Body of pancreas (tissue), 4 donors: Measurements from ENCODE around the gene CTNND2. TPM values are rescaled to one million over a fixed set of nuclear protein-coding genes. Genes with fewer than 3 reads are reported as not detected.

Experiments
- ATAC-seq: fragments of 150-250 bp; one replicate; pipeline ENCODE4 v1.9.1; 2016
- DNase-seq, 4 donors: peaks; one replicate each; pipeline ENCODE4 v3.0.0-alpha.2; 2019
- H3K27ac ChIP-seq, 4 donors: fragments of 200-600 bp; sonication (generic); 1 replicate in 3 of 4; 2 replicates in 1 of 4; pipeline versions ENCODE4 v1.5.1 to v1.6.1; 2016 to 2019; ENCODE audit warnings: mild to moderate bottlenecking in 1 of 4, mixed read lengths in 1 of 4, moderate library complexity in 1 of 4
- H3K27me3 ChIP-seq, 2 donors: fragments of 200-600 bp; sonication (generic); one replicate each; pipeline ENCODE4 v1.6.0; 2016; ENCODE audit warnings: mild to moderate bottlenecking in 1 of 2
- H3K36me3 ChIP-seq, 2 donors: fragments of 200-600 bp; sonication (generic); replicated peaks in 1 of 2; 2 replicates each; pipeline ENCODE4 v1.5.1; 2016; ENCODE audit warnings: low read depth in 2 of 2; ENCODE audit not compliant: insufficient read depth in 1 of 2
- H3K4me1 ChIP-seq: fragments of 200-600 bp; sonication (generic); one replicate; pipeline ENCODE4 v1.6.0; 2016
- H3K4me3 ChIP-seq, 2 donors: fragments of 200-600 bp; sonication (generic); 1 replicate in 1 of 2; 2 replicates in 1 of 2; pipeline ENCODE4 v1.5.1; 2016 to 2019
- H3K9me3 ChIP-seq, 3 donors: fragments of 200-600 bp; sonication (generic); 1 replicate in 2 of 3; 2 replicates in 1 of 3; pipeline ENCODE4 v1.5.1; 2016
- CTCF ChIP-seq, 7 experiments: fragments of 450-650 bp in 4 of 7; fragments of 200-600 bp in 3 of 7; sonication (generic) in 3 of 7; IDR thresholded peaks; one replicate each; pipeline ENCODE4 v1.5.1; 2016 to 2019; ENCODE audit warnings: antibody characterized with exemption in 7 of 7
- POLR2A ChIP-seq, 3 donors: fragments of 450-650 bp; IDR thresholded peaks; one replicate each; pipeline ENCODE4 v1.6.1; 2016; ENCODE audit warnings: antibody characterized with exemption in 3 of 3, mild to moderate bottlenecking in 2 of 3
- WGBS, 2 donors: methylation state at CpG; one replicate each; pipeline ENCODE4 v1.1.5; 2017; 5-methylcytosine and 5-hydroxymethylcytosine counted together
- intact Hi-C: fragments of 100-400 bp; cut with DNase I; formaldehyde crosslinking; loops from one replicate; pipeline ENCODE4 v1.15.1; 2023
- total RNA-seq, 2 donors: library from RNA; depleted of rRNA; stranded (reverse); fragments of >200 nt; gene quantifications; one replicate each; pipeline ENCODE4 v1.1.0, GENCODE V29; 2016

Gene CTNND2
- total RNA-seq, 2 donors from 2014 or later = 21.0 to 82.4 TPM

GRCh38 chr5:11224436-11225187, 679.6 kb downstream of the CTNND2 start:
- Histone ChIP-seq H3K4me1 (peaks cover 10% of the 10 kb centered on the region), H3K36me3 (no peaks in the 10 kb centered on the region), H3K4me3 (no peak overlapping the region), H3K27me3 (no peaks in the 10 kb centered on the region), H3K27ac (no peak overlapping the region), H3K9me3 (no peaks in the 10 kb centered on the region)
- ATAC-seq (no peak), DNase-seq (no peak)
- intact Hi-C loops = no loop called here
- WGBS, 2 donors = 77 to 79% methylated on average over 1 of the region's 1 CpG
- TF ChIP-seq POLR2A (IDR thresholded peaks at IDR 0.05) (no peak), CTCF (IDR thresholded peaks at IDR 0.05) (no peak)

DNA sequence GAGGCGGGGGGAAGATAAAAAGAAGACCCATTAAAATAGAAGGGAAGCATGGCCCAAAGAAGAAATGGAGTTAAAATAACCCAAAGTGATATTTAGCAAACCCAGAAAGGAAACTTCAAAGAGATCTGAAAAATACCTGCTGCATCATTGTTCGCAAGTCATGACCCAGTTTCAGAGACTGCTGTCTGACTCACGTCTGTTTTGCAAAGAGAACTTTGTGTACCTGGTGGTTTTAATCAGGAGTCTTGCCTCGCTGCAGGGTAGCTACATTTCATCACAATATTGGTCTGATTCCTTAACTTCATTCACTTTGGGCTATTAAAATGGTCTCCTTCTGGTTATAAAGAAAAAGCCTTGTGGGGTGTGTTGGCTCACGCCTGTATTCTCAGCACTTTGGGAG, 682.1 kb downstream of the CTNND2 start:
- no peak for DNase-seq
- Histone ChIP-seq H3K27me3 (no peaks in the 10 kb centered on the region), H3K4me3 (no peak overlapping the region), H3K36me3 (no peaks in the 10 kb centered on the region), H3K9me3 (no peaks in the 10 kb centered on the region), H3K4me1 (peaks cover 4% of the 10 kb centered on the region), H3K27ac (no peak overlapping the region)
- WGBS, 2 donors = 80 to 92% methylated on average over 5 of the region's 5 CpGs
- no peak for ATAC-seq
- no peak for TF ChIP-seq POLR2A (IDR thresholded peaks at IDR 0.05)
- TF ChIP-seq CTCF (IDR thresholded peaks at IDR 0.05) = no peak
- intact Hi-C loops = no loop called here

DNA sequence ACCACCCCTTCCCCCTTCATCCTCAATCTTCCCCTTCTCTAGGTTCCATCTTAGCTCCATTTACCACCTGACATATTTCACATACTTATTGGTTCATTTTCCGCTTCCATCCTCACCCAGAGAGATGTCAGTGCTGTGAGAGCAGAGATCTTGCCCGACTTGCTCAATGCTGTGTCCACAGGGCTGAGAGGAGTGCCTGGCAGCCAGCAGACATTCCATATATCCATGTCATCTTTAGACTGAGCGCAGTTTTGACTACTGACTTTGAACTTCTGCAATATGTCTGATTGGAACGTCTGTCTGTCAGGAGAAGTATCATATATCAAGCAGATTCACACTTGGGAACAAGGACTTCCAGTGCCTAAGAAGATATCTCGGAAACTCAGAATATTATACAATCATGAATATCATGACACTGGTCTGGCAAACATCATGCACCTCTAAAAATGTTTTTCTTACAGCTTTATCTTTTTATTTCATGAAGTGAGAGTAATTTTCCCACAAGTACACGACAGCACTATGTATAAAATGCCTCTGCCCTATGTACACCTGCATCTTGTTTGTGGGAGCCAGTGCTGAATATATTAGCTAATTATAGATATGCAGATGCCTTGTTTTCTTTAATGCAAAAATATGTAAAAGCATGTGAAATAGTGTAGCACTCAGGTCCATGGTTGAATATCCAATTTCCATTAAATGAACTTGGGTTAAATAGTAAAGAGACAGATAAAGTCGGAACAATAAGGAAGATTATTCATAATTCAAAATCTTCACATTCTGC, 689.2 kb downstream of the CTNND2 start:
- intact Hi-C loops = no loop called here
- Histone ChIP-seq H3K27ac (no peak overlapping the region), H3K36me3 (no peaks in the 10 kb centered on the region), H3K9me3 (no peaks in the 10 kb centered on the region), H3K27me3 (no peaks in the 10 kb centered on the region), H3K4me1 (no peaks in the 10 kb centered on the region), H3K4me3 (no peak overlapping the region)
- DNase-seq (no peak), ATAC-seq (no peak)
- TF ChIP-seq POLR2A (IDR thresholded peaks at IDR 0.05) = no peak
- TF ChIP-seq CTCF (IDR thresholded peaks at IDR 0.05) = no peak
- 81 to 95% methylated on average over 7 of the region's 7 CpGs for WGBS, 2 donors

DNA sequence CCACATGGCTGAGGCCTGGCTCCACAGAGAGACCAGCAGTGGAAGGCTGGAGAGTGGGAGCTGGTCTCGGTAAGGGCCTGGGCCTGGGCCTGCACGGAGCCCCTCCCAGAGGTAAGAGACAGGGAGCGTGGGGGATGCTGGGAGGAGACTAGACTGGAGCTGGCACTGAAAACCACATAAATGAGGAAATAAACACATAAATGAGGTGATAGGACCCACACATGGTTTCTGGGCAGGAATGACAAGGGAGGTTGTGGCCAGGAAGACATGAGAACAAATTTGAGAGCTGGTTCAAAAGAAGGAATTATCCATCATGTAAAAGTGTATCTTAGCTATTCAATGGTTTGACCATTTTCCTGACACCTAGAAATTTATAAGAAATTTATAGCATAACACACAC, 691.5 kb downstream of the CTNND2 start:
- 86 to 97% methylated on average over 3 of the region's 3 CpGs for WGBS, 2 donors

More for the DNA sequence above, 691.5 kb downstream of the CTNND2 start:
- H3K4me3 ChIP-seq = no peak overlapping the region
- no peaks in the 10 kb centered on the region for H3K36me3 ChIP-seq
- intact Hi-C loops = no loop called here
- H3K27ac ChIP-seq = no peak overlapping the region
- no peaks in the 10 kb centered on the region for H3K27me3 ChIP-seq
- TF ChIP-seq POLR2A (IDR thresholded peaks at IDR 0.05) = no peak
- no peak for TF ChIP-seq CTCF (IDR thresholded peaks at IDR 0.05)
- DNase-seq (no peak), ATAC-seq (no peak)
- H3K4me1 ChIP-seq = no peaks in the 10 kb centered on the region
- no peaks in the 10 kb centered on the region for H3K9me3 ChIP-seq
